ENCODE measurements around the gene FAM136A.

FAM136A gene

DNA sequence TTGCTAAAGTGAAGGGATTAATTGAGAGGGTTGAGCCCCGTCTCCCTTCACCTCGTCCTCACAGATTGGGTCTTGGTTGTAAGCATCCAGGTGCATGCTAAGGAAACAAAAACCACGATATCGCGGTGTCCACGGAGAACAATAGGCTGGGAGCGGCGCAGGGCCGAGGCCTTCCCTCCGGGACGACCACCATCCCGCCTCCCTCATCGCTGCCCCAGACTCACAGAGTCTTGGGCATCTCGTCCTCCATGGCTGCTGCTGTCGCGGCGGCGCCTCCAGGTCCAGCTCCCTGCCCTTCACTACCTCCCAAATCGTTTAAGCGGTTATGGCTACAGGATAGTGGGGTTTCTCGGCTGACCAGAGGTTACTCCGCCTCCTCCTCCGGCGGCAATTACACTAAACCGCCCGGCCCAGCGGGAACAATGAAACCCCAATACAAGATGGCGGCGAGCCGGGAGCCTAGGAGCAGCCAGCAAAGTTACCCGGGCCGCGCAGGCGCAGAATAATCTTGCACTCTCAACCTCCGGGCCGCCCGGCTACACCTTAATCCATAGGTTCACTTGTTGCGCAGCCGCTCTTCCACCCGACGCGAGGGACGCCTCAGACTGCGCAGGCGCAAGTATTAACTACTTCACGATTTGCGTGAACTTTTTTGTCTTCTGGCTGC, 53.6 kb downstream of the FAM136A start, which contains the start of gene TIA1:
TIA1 (minus strand) TSS at position 448 of the 667 bp plus-strand sequence; CDS start at position 250, 198 bp downstream.
- H3K4me3 ChIP-seq (ENCODE audit: low read length) = peak within 1 kb of the TSS; percentile 94
- no peaks in the 10 kb centered on the region for H3K9me3 ChIP-seq (ENCODE audit: control insufficient read depth, low read length)
- no peaks in the 10 kb centered on the region for H3K27me3 ChIP-seq (replicated peaks; ENCODE audit: control insufficient read depth, insufficient read depth, low read length)
- peak within 1 kb of the TSS; percentile 98 for H3K9ac ChIP-seq (ENCODE audit: low read length)
- no peaks in the 10 kb centered on the region for H3K36me3 ChIP-seq (ENCODE audit: control insufficient read depth, insufficient read depth, low read length, severe bottlenecking)
- H3K4me1 ChIP-seq (ENCODE audit: control insufficient read depth, insufficient read depth, low read length) = peaks cover 13% of the 10 kb centered on the region
- DNase-seq (ENCODE audit: low read depth) = peak; percentile 100

DNA sequence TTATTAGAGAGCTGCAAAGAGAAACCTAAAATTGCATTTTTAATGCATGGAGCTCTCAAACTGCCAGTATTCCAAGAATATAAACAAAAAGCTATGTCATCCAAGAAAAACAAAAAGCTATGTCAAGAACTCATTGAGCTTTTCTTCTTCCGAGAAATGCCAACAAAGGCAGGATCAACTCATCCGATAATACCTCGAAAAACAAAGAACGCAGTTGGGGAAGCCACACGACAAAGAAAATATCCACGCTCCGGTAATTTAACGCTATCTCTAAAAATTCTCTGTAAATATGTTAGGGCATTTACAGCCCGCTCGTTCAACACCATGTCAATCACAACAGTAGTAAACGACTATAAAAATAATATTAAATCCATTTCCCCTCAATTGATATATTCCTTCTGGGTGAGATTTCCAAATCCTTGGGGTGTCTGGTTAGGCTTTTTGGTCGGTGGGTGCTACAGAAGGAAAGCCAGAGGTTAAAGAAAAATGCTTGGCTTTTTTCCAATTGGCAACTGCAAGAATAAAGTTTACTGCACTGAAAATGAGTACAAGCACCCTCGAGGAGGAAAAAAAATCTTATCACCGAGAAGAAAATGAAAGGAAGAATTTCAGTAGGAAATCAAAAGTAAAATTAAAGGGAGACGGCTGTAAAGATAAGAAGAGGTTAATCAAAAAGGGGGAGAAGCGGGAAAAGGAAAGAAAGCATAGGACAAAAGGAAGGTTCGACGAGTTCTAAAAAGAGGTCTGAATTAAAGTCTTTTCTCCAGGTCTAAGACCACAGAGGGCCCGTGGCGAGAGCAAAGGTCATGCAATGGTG, 54.3 kb downstream of the FAM136A start:
- H3K9me3 ChIP-seq (ENCODE audit: control insufficient read depth, low read length) = no peaks in the 10 kb centered on the region
- no peaks in the 10 kb centered on the region for H3K27me3 ChIP-seq (replicated peaks; ENCODE audit: control insufficient read depth, insufficient read depth, low read length)
- peaks cover 13% of the 10 kb centered on the region for H3K4me1 ChIP-seq (ENCODE audit: control insufficient read depth, insufficient read depth, low read length)
- DNase-seq (ENCODE audit: low read depth) = peak; percentile 67
- no peaks in the 10 kb centered on the region for H3K36me3 ChIP-seq (ENCODE audit: control insufficient read depth, insufficient read depth, low read length, severe bottlenecking)
- H3K9ac ChIP-seq (ENCODE audit: low read length) = peak overlapping the region; percentile 98
- peak overlapping the region; percentile 94 for H3K4me3 ChIP-seq (ENCODE audit: low read length)

All from adipocyte (in vitro differentiated cells).